ENCODE measurements around the gene GDPD5. TPM values are rescaled to one million over a fixed set of nuclear protein-coding genes. Genes with fewer than 3 reads are reported as not detected.

The GDPD5 gene
- total and polyA plus RNA-seq, 9 of the 15 experiments (the other 6 are each of a cell fraction or from before 2014, with no cell fraction given): 0.32 to 27.3 (median 8.0) TPM

DNA sequence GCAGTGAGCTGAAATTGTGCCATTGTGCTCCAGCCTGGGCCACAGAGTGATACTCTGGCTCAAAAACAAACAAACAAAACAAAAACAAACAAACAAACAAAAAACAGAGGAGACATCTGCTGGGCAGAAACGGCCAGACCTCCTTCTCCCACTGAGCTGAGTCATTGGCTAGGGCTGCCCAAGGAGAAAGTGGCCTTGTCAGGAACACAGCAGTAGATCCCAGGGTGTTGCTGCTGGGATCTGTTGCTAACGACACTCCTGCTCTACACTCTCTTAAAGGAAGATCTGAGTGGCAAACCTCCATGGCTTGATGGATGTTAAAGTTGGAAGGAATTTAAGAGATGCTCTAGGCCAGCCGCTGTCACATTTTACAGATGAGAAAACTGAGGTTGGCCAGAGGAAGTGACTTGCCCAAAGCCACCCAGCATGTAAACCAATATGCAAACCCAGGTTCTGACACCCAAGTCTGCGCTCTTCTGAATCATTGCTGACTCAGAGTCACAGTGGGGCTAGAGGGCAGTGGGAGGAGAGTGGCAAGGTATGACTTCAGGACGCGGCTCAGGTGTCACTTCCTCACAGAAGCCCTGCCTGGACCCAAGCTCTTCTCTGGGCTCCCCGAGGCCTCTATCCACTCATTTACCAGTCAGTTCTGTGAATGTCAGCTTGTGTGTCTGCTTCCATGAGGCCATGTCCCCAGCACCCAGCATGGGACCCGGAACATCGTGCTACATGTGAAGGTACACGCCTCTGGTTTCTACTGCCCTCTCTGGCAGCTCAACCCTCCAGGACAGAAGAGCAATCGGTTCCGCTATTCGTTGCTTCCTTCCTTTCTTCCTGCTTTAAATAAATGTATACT is 11.3 kb upstream of the GDPD5 start (continued):
- peak; percentile 15 to 34 (median 20); a peak in 2 of 6 replicates for TF ChIP-seq CTCF (IDR thresholded peaks at IDR 0.05 in 2 of 3, conservative IDR thresholded peaks at IDR 0.05 in 1 of 3; ENCODE audit: insufficient read depth in 2 of 3, low read depth in 1 of 3, low read length in 3 of 3)
- TF ChIP-seq MBD2 (IDR thresholded peaks at IDR 0.05; ENCODE audit: borderline replicate concordance, low read depth): no peak
- no peak for TF ChIP-seq HIVEP1 (CRISPR knock-in tag; IDR thresholded peaks at IDR 0.05)
- no peak for TF ChIP-seq CBX5 (IDR thresholded peaks at IDR 0.05; ENCODE audit: borderline replicate concordance, low read depth)
- TF ChIP-seq HNRNPUL1 (IDR thresholded peaks at IDR 0.05; ENCODE audit: low read length): no peak
- no peak for TF ChIP-seq HMG20B (CRISPR knock-in tag; IDR thresholded peaks at IDR 0.05)
- TF ChIP-seq ILF3 (IDR thresholded peaks at IDR 0.05; ENCODE audit: borderline replicate concordance): no peak
- TF ChIP-seq ZBTB1 (CRISPR knock-in tag; IDR thresholded peaks at IDR 0.05; ENCODE audit: borderline replicate concordance, low read depth): 0 out of 2 replicates have a peak, but pooled peaks have one; percentile 14
- no peak for TF ChIP-seq ZNF354B (CRISPR knock-in tag; IDR thresholded peaks at IDR 0.05)
- no peak for TF ChIP-seq SMARCC2 (IDR thresholded peaks at IDR 0.05; ENCODE audit: low read depth)
- no peak for TF ChIP-seq FOXA1 (IDR thresholded peaks at IDR 0.05; ENCODE audit: borderline replicate concordance)
- TF ChIP-seq, protein P1, sequence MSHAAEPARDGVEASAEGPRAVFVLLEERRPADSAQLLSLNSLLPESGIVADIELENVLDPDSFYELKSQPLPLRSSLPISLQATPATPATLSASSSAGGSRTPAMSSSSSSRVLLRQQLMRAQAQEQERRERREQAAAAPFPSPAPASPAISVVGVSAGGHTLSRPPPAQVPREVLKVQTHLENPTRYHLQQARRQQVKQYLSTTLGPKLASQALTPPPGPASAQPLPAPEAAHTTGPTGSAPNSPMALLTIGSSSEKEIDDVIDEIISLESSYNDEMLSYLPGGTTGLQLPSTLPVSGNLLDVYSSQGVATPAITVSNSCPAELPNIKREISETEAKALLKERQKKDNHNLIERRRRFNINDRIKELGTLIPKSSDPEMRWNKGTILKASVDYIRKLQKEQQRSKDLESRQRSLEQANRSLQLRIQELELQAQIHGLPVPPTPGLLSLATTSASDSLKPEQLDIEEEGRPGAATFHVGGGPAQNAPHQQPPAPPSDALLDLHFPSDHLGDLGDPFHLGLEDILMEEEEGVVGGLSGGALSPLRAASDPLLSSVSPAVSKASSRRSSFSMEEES (CRISPR knock-in tag; IDR thresholded peaks at IDR 0.05): no peak
- TF ChIP-seq REST (IDR thresholded peaks at IDR 0.05; ENCODE audit: borderline replicate concordance): no peak
- TF ChIP-seq REST (CRISPR knock-in tag; IDR thresholded peaks at IDR 0.05; ENCODE audit: low read depth): no peak
- no peak for TF ChIP-seq POLR2B (IDR thresholded peaks at IDR 0.05; ENCODE audit: low read depth, partially characterized antibody)
- peak; percentile 56 for TF ChIP-seq ZFP36 (IDR thresholded peaks at IDR 0.05; ENCODE audit: low read depth, low read length, partially characterized antibody)
- TF ChIP-seq ZNF586 (CRISPR knock-in tag; conservative IDR thresholded peaks at IDR 0.05): no peak
